ENCODE data around the gene CCT2.

The CCT2 gene

GRCh38 chr12:69570545-69571399, 14.5 kb upstream of the CCT2 start:
- Histone ChIP-seq H3K27ac (ENCODE audit: extremely low read depth, low read depth, low read length) (no peak overlapping the region), H3K36me3 (ENCODE audit: control insufficient read depth in 2 of 2, insufficient read depth in 1 of 2, low read length in 2 of 2) (peaks cover 25 to 50% of the 10 kb centered on the region in 2 experiments), H3K4me3 (ENCODE audit: low read depth, low read length) (no peak overlapping the region), H3K9me3 (ENCODE audit: control insufficient read depth, insufficient read depth, low read depth, low read length) (no peaks in the 10 kb centered on the region), H3K4me1 (ENCODE audit: control insufficient read depth, insufficient read depth, low read length) (no peaks in the 10 kb centered on the region)
- POLR2A ChIA-PET, result interaction anchor here (0.6 to 1.8 kb wide), 2 partner anchors 100 to 214 kb away, joined by 3 to 6 read pairs; partner anchors contain the start of gene FRS2
- TF ChIP-seq PATZ1 (tag by site-specific recombination; IDR thresholded peaks at IDR 0.05) (no peak), ZNF660 (tag by site-specific recombination; IDR thresholded peaks at IDR 0.05) (0 out of 2 replicates have a peak, but pooled peaks have one; percentile 64), ZBTB1 (tag by site-specific recombination; IDR thresholded peaks at IDR 0.05) (no peak), ZNF423 (tag by site-specific recombination; IDR thresholded peaks at IDR 0.05) (no peak), ZNF654 (tag by site-specific recombination; IDR thresholded peaks at IDR 0.05; ENCODE audit: low read depth) (peak; percentile 54), ZNF404 (tag by site-specific recombination; IDR thresholded peaks at IDR 0.05) (no peak)
- CTCF ChIA-PET, result interaction anchor here (0.5 to 4.8 kb wide), 39 partner anchors 8 to 281 kb away, joined by 3 to 63 read pairs (median 4); partner anchors contain the start of gene FRS2

DNA sequence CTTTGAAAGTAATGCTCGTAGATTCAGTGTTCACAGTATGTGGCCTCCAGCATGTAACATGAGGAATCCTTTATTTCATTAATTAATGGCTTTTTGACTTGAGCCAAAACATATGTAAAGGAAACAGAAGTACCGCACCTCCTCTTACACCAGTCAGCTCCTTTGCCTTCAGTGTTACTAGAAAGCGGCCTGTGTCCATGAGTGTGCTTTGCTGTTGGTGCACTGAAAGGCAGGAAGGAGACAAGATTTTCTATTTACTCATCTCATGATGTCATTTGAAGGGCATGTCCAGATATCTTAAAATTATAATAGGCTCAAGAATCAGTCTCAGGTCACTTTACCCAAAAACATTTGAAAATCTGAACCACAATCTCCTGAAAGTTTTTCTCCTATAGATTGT, 9.9 kb upstream of the CCT2 start:
- no peak for TF ChIP-seq ZNF140 (tag by site-specific recombination; IDR thresholded peaks at IDR 0.05)
- no peak for TF ChIP-seq ZNF280D (tag by site-specific recombination; IDR thresholded peaks at IDR 0.05)
- no peak for TF ChIP-seq KLF7 (tag by site-specific recombination; IDR thresholded peaks at IDR 0.05; ENCODE audit: borderline replicate concordance)
- no peak for TF ChIP-seq KLF8 (tag by site-specific recombination; IDR thresholded peaks at IDR 0.05)
- no peak for TF ChIP-seq ZNF624 (tag by site-specific recombination; IDR thresholded peaks at IDR 0.05)
- TF ChIP-seq, protein P1, sequence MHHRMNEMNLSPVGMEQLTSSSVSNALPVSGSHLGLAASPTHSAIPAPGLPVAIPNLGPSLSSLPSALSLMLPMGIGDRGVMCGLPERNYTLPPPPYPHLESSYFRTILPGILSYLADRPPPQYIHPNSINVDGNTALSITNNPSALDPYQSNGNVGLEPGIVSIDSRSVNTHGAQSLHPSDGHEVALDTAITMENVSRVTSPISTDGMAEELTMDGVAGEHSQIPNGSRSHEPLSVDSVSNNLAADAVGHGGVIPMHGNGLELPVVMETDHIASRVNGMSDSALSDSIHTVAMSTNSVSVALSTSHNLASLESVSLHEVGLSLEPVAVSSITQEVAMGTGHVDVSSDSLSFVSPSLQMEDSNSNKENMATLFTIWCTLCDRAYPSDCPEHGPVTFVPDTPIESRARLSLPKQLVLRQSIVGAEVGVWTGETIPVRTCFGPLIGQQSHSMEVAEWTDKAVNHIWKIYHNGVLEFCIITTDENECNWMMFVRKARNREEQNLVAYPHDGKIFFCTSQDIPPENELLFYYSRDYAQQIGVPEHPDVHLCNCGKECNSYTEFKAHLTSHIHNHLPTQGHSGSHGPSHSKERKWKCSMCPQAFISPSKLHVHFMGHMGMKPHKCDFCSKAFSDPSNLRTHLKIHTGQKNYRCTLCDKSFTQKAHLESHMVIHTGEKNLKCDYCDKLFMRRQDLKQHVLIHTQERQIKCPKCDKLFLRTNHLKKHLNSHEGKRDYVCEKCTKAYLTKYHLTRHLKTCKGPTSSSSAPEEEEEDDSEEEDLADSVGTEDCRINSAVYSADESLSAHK (tag by site-specific recombination; IDR thresholded peaks at IDR 0.05), result no peak
- no peak for TF ChIP-seq ZBTB7A (tag by site-specific recombination; IDR thresholded peaks at IDR 0.05; ENCODE audit: low read depth)
- TF ChIP-seq MYNN (tag by site-specific recombination; IDR thresholded peaks at IDR 0.05; ENCODE audit: borderline replicate concordance), result no peak
- no peak for TF ChIP-seq TSHZ1 (tag by site-specific recombination; IDR thresholded peaks at IDR 0.05; ENCODE audit: borderline replicate concordance)
- TF ChIP-seq ZNF302 (tag by site-specific recombination; IDR thresholded peaks at IDR 0.05; ENCODE audit: low read depth), result no peak
- TF ChIP-seq TCF7L2 (IDR thresholded peaks at IDR 0.05; ENCODE audit: borderline replicate concordance, low read depth, low read length), result no peak
- Histone ChIP-seq H3K27ac (ENCODE audit: extremely low read depth, low read depth, low read length) (no peak overlapping the region), H3K4me3 (ENCODE audit: low read depth, low read length) (no peak overlapping the region), H3K9me3 (ENCODE audit: control insufficient read depth, insufficient read depth, low read depth, low read length) (no peaks in the 10 kb centered on the region), H3K4me1 (ENCODE audit: control insufficient read depth, insufficient read depth, low read length) (no peaks in the 10 kb centered on the region), H3K36me3 (ENCODE audit: control insufficient read depth in 2 of 2, insufficient read depth in 1 of 2, low read length in 2 of 2) (peaks cover 25 to 48% of the 10 kb centered on the region in 2 experiments)
- CTCF ChIA-PET, result interaction anchor here (0.8 kb wide), 2 partner anchors 217 to 284 kb away, joined by 3 read pairs; no protein-coding TSS in a partner anchor
- POLR2A ChIA-PET, result no interaction called here

Measured in HEK293 (cell line).